T follicular helper cell (primary cell): ENCODE results near the gene SYNDIG1L.
"Not testable (repeated sequence)": the region's sequence is repeated elsewhere in the genome, so short reads cannot be mapped to it uniquely, and the experiment has no call there.

Experiments
- DNase-seq: peaks from one replicate; pipeline ENCODE4 v3.0.0-alpha.2; 2020; ENCODE audit warnings: low read depth

The SYNDIG1L gene

GRCh38 chr14:74402401-74403251, 23.4 kb downstream of the SYNDIG1L start:
- DNase-seq = no peak

GRCh38 chr14:74401504-74402241, 24.3 kb downstream of the SYNDIG1L start:
- peak; percentile 21 for DNase-seq

DNA sequence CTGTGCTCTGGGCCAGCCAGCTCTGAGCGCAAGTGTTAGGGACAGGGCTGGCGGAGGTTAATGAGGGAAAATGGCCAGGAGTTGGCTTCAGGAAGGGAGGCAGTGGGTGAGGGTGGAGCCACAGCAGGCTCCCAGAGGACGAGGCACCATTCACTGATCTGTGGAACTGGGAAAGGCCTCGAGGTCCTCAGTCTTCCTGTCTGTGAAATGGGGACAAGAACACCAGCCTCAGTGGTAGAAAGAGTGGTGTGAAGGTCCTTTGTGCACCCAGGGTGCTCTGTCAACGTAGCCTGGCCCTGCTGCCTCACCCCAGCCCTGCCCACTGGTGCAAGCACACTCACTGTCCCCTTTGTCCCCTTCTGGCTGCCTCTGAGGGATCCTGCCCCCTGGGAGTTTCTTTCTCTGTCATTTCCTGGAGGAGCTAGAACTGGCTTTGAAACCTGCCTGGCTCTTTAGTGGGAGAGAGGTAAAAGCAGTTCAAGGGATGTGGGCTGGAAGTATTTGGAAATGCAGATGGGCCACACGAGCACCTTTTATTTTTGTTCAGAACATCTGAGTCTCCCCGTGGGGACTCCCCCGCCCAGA, 25.0 kb downstream of the SYNDIG1L start:
- DNase-seq = no peak

GRCh38 chr14:74400031-74400685, 25.9 kb downstream of the SYNDIG1L start:
- DNase-seq = no peak

- no peak for DNase-seq
These were observed 30.9 kb downstream of the SYNDIG1L start for GRCh38 chr14:74395094-74395493.

DNA sequence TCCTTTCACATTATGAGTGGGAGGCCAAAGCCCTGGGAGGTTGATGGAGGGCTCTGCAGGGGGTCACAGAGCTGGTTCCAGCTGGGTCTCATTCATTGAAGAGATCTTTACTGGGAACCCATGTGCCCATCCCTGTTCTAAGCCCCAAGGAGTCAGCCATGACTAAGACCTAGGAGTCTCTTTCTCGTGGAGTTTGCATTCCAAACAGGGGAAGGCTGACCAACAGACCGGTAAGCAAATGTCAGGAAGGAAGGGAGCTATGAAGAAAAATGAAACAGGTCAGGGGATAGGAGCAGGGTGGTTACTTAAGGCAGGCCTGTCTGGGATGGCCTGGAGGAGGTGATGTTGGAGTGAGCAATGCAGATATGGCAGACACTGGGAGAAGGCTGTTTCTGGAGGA, 31.5 kb downstream of the SYNDIG1L start:
- DNase-seq = no peak

- DNase-seq = no peak
These were observed 33.1 kb downstream of the SYNDIG1L start for GRCh38 chr14:74392616-74393570.

- DNase-seq = no peak
These were observed 34.5 kb downstream of the SYNDIG1L start for GRCh38 chr14:74391479-74391878.

DNA sequence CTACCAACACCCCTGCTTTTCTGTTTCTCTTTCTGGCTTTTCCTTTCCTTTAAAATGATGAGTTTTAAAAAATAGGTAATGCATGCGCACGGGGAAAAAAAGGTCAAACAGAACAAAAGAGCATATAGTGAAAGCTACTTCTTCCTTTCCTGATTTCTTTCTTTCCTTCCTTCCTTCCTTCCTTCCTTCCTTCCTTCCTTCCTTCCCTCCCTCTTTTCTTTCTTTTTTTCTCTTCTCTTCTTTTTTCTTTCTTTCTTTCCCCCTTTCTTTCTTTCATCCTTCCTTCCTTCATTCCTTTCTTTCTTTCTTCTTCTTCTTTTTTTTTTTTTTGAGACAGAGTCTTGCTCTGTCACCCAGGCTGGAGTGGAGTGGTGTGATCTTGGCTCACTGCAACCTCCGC, 35.5 kb downstream of the SYNDIG1L start:
- not testable (repeated sequence) for DNase-seq

GRCh38 chr14:74389980-74390379, 36.0 kb downstream of the SYNDIG1L start:
- no peak for DNase-seq

DNA sequence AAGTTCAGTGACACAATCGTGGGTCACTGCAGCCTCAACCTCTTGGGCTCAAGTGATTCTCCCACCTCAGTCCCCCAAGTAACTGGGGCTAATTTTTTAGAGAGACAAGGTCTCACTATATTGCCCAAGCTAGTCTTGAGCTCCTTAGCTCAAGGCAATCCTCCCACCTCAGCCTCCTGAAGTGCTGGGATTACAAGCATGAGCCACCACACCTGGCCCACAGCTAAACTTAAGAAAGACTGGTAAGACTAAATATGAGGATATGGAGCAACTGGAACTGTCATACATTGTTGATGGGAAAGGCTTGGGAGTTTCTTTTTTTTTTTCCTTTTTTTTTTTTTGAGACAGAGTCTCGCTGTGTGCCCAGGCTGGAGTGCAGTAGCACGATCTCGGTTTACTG, 43.8 kb downstream of the SYNDIG1L start:
- no peak for DNase-seq

DNA sequence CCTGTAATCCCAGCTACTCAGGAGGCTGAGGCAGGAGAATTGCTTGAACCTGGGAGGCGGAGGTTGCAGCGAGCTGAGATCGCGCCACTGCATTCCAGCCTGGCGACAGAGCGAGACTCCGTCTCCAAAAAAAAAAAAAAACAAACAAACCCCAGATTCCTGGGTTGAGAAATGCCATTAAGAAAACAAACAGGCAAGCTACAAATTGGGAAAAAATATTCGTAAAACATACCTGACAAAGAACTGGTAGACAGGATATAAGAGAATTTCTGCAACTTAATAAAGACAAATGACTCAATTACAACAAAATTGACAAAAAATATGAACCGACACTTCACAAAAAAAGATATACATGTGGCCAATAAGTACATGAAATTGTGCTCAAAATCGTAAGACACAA, 44.4 kb downstream of the SYNDIG1L start:
- not testable (repeated sequence) for DNase-seq

DNA sequence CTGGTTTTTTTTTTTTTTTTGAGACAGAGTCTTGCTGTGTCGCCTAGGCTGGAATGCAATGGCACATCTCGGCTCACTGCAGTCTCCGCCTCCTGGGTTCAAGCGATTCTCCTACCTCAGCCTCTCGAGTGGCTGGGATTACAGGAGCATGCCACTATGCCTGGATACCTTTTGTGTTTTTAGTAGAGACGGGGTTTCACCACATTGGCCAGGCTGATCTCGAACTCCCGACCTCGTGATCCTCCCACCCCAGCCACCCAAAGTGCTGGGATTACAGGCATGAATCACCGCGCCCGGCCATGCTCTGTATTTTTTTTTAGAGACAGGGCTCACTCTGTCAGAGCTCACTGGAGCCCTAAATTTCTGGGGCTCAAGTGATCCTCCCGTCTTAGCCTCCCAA, 45.2 kb downstream of the SYNDIG1L start:
- DNase-seq = no peak

GRCh38 chr14:74380172-74380571, 45.8 kb downstream of the SYNDIG1L start:
- DNase-seq = no peak

GRCh38 chr14:74377976-74378690, 47.9 kb downstream of the SYNDIG1L start:
- DNase-seq = no peak

DNA sequence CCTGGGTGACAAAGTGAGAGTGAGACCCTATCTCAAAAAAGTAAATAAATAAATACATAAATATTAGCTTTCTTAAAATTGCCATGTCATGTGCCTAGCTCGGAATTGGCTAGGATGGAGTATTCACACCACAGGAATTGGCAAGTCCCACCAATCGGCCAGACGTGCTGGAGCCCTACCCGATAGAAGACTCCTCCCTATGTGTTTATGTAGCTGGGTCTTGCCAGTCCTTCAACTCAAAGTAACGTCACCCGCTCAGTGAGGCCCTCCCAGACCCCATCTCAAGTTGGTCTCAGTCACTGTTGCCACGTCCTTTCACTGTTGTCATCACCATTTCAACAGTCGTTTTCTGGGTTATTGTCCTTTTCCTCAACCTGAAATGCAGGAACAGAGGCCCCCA, 57.6 kb downstream of the SYNDIG1L start:
- no peak for DNase-seq

DNA sequence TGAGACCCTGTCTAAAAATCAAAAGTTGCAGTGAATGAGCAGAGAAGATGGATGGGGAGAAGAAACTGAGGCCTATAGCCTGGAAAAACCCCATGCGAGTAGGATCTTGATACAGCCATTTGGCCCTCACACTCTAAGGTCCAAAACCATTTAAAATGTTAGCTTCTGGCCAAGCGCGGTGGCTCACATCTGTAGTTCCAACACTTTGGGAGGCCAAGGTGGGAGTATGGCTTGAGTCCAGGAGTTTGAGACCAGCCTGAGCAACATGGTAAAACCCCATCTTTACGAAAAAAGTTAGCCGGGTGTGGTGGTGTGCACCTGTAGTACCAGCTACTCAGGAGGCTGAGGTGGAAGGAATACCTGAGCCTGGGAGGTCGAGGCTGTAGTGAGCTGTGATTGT, 58.0 kb downstream of the SYNDIG1L start:
- no peak for DNase-seq

DNA sequence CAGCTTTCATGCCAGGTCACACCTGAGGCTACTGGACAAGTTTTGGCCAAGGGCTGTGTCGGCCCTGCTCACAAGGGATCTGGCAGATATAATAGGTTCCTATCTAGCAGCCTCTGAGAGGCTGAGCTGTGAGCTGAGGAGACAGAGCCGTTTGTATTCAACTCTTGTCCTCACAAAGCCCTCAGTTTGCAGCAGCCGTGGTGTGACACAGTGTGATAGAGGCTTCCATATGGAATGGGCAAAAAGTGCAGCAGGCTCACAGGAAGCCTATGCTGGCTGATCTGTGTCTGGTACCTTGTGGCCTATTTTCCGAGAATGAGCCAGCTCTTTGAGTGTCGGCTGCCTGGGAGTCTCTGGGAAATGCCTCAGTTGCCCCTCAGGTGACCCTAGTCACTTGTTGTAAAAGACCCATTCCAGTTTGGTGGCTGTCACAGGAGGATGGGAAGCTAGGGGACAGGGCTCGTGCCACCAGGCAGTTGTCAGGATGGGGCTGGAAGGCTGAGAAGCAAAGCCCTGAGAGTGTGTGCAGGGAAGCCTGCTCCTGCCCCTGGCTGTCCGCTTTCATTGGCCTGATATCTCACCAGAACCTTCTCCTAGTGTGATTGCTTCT, 61.6 kb downstream of the SYNDIG1L start:
- no peak for DNase-seq

- DNase-seq = peak; percentile 37
These were observed 63.6 kb downstream of the SYNDIG1L start for GRCh38 chr14:74362361-74362915.

- DNase-seq = no peak
These were observed 65.8 kb downstream of the SYNDIG1L start for GRCh38 chr14:74360163-74360562.
